NOMO-1 treated with DMSO at 0.1 percent for 48 hours (cell line): ENCODE measurements around the gene BEST3.

Experiments
- DNase-seq: peaks from one replicate; lab custom pipeline; 2025; ENCODE audit not compliant: unreplicated experiment; lab: John Stamatoyannopoulos, UW

BEST3 gene

DNA sequence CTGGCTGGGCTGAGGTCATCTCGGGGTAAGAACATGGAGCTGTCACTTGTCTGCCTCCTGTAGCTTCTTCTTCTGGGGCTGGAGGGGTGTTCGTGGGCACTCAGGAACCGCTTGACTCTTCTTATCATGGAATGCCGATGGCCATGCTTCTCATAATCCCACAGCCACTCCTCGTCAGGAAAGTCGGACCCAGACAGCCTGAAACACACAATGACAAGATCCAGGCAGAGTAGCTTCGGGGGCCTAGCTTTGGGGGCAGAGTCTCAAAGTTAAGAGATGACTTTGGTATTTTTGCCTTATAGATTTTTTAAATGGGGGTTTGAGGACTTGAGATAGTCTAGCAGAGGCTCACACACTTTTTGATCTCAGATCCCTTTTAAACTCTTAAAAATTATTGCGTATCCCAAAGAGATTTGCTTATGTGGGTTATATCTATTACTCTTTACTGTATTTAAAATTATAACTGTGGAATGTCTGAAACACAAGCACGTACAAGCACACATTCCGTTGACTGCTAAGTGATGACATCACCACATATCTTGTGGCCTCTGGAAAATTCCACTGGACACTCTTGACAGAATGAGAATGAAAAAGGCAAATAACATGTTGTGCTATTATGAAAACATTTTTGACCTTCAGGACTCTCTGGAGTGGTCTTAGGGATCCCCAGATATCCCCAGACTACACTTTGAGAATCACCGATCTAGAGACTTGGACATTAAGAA lies 43.3 kb downstream of the BEST3 start:
- no peak for DNase-seq

DNA sequence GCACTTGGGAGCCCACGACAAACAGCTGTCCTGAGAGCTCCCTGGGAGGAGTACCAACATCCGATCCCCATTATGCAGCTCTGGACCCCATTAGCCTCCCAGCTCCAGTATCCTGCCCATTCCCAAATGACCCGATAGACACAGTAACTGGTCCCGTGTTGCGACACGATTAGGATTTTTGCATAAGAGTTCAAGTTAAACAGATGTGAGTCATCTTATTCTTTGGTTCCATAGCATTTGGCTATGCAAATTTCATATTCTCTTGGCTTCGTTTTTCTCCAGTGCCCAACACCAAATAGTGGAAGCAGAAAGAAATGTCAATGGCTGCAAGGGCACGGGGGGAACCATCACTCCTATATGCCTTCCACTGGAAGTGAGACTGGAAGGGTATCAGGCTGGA lies 45.4 kb downstream of the BEST3 start:
- no peak for DNase-seq

DNA sequence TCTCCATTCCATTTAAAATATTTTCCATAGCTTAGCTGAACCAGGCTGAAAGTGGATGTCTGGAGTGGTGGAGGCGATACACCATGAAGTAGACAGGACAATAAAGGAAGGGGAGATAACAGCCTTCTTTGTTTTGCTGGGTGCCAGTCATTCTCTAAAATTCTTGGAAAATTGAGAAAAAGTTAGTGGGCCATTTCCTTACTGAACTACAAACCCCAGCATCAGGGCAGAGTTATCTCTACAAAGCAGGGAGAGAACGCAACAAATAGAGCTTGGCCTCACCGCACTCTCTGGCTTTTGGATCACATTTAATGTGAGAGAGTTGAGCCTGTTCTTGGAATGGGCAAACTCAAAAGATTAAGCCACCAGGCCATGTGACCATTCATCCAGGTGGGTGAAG lies 47.2 kb downstream of the BEST3 start:
- no peak for DNase-seq

DNA sequence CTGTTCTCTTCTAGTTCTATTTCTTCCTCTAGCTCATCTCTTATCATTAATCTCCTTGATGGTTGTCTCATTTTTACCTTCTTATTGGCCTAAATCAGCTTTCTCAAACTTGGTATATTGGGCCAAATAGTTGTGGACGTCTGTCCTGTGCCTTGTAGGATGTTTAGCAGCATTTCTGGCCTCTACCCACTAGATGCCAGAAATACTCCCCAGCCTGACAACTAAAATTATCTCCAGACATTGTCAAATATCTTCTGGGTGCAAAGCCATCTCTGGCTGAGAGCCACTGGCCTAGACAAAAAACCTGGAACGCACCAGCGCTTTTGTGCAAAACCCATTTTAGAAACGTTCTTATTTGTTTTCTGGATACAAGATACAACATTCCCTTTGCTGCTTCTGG lies 49.6 kb downstream of the BEST3 start:
- DNase-seq, result no peak

DNA sequence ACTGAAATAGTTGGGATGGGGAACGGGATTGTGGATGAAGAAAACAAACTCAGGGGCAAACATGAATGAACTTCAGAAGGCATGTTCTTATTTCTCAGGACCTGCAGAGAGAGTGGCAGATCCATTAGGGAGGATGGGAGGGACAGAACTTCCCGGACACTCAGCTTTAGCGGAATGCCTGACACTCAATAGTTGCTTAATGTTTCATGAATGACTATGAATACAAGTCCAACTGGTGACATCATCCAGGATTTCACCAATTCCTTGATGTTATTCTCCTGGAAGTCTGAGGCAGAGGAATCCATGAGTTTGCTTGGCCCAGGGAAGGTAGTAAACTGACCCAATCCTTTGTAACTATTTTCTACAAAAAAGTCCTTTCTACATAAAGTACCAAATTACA lies 50.6 kb downstream of the BEST3 start:
- DNase-seq, result no peak

DNA sequence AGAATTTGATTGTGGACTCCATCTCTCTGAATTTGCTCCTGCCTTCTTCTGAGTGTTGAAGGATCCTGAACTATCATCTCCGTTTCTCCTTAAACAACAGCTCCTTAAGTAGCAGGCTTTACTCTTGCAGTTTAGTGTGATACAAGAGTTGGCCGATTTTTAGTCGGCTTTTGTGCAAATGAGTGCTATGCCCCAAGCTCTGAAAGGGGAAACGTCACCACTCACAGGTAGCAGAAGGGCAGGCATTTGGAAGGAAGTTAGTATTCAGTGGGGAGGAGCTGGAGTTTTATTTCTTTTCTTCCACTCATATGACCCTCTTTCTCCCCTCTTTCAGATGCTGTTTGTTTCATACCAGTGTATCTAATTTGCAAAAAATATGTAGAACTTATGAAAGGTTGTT lies 51.9 kb downstream of the BEST3 start:
- no peak for DNase-seq

DNA sequence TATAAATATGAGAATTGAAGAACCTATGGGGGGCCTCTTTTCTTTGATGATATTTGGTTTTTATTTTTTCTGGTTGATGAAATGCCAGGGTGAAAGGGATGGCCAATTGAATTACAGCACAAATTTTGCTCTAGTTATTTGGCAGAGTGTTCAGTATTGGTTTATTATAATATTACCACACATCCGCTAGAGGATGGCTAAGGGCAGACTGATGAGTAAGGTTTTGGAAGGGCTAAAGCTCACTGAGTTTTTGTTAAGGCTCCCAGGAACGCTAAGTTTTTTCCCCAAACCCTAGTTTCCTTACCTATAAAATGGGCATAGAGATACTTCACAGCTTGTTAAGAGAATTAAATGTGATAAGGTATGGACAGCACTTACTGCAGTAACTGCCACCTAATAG lies 54.1 kb downstream of the BEST3 start:
- DNase-seq, result no peak

DNA sequence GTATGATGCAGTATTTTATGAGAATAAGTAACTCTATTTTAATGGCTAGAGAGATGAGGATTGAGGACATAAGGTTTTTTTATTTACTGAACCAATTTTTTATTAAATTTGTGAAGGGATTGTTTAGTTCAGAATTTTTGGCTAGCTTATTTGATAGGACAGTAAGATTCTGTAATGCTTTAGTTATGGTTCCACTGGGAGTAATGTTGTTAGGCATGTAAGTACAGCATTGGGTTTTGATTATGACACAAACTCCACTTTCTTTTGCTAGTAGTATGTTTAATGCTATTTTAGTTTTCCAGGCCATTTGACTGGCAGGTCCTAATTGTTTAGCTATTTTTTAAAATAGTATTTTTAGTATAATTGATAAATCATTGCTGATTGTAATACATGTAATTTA lies 54.6 kb downstream of the BEST3 start:
- no peak for DNase-seq

DNA sequence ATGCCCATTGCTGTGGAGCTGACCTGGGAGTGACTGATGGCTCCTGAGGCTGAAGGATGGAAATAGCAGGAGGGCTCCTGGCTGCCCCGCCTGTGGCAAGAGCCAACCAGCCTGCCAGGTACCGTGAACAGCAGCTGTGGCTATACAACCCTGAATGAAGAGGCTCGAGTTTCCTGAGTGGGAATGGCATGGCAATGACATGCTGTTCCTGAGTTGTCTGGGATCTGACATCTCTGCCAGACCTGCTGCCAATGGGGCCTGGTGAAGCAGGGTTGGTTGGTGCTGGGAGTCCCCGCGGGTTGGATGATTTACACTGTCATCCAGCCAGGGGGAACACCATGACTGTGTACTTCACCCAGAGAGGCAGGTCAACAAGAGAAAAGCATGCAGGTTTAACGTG lies 56.6 kb downstream of the BEST3 start:
- DNase-seq, result no peak

DNA sequence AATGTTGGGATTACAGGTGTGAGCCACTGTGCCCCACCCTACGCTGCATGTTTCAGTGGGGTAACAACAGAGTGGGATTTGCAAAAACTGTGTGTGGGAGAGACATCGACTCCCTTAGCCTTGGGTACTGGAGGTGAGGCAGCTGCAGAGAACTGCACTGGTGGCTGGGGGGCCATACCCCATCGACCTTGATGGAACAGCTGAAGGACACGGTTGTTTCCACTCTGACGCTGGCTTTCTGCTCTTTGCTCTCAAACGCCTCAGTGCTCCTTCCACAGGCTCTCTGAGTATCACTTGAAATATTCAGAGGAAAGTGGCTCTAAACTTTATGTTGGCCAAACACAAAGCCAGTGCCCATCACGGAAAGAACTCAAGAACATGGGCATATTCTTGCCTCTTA lies 57.6 kb downstream of the BEST3 start:
- no peak for DNase-seq

DNA sequence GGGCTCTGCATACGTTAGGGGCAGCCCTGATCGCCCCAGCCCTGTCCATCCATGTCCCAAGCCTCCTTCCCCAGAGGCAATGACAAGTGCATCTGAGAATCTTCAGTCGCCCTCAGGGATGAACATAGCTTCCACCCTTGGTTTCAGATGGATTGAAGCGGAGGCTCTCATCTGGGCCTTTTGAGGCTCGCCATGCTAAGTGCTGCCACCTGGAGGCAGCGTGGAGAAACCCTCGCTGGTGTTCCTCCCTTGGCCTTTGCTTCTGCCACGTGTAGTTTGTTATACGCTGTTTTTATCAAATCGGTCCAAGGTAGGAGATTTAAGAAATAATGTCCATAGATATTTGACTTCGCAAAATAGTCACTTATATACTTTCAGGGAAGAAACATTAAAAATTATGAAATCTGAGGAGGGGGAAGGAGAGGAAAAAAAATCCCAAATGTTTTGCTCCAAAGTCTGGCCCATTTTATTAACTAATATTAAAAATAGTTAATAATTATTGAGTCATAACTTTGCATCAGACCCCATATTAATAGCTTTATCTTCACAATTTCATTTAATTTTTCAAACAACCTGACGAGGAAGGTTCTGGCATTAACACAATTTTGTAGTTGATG lies 59.6 kb downstream of the BEST3 start:
- DNase-seq, result peak; percentile 43

DNA sequence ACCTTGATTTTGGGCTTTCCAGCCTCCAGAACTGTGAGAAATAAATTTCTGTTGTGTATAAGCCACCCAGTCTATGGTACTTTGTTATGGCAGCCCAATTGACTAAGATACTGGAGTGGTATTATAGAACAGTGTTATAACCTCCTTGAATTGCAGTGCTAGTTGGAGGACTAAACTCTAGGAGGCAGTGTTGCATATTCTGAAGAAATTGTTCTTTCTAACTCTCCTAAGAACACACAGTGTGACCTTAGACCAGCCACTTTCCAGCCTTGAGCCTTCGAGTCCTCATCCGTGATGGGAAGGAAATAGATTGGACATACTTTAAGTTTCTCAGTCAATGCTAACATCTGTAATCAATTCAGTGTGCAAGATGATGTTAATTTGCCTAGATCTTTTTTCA lies 66.0 kb downstream of the BEST3 start:
- DNase-seq, result no peak

DNA sequence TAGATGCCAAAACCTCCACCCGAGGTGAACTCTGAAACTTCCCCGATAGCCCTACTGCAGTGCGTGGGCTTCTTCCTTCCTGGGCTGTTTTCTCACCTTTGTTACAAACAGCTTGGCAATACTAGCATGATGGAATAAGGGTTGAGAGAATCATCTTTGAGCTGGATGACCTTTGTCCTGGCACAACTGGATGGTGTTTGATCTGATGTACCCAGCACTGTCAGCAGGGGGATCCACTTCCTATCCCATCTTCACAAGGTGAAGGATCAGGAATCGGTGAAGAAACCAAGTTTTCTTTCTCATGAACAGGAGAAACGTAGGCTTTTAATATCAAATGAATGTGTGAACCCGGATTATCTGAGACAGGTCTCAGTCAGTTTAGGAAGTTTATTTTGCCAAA lies 68.9 kb downstream of the BEST3 start:
- DNase-seq, result no peak

DNA sequence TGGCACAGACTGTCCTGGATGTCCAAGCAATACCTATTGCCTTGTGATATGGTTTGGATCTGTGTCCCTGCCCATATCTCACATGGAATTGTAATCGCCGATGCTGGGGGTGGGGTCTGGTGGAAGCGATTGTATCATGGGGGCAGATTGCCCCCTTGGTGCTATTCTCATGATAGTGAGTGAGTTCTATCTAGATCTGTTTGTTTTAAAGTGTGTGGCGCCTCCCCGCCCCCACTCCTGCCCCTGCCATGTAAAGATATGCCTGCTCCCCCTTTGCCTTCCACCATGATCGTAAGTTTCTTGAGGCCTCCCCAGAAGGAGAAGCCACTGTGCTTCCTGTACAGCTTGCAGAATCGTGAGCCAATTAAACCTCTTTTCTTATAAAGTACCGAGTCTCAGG lies 71.6 kb downstream of the BEST3 start:
- DNase-seq, result no peak

DNA sequence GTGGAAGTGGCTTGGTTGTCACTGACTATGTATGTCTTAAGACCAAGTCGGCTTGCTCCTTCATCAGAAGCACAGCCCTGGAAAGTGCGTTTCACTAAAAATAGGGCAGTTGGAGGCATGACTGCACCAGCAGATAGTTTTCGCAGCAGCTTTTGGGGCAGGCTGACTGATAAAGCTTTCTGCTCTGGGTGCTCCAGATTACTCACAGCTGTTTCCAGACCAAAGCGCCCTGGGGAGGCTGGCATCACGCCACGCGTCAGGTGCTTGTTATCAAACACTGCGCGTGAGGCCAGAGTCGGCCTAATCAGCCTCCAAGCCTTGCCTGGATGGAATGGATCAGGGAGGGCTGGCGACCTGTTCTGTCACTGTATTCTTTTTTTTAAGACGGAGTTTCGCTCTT lies 75.1 kb downstream of the BEST3 start:
- DNase-seq, result no peak

DNA sequence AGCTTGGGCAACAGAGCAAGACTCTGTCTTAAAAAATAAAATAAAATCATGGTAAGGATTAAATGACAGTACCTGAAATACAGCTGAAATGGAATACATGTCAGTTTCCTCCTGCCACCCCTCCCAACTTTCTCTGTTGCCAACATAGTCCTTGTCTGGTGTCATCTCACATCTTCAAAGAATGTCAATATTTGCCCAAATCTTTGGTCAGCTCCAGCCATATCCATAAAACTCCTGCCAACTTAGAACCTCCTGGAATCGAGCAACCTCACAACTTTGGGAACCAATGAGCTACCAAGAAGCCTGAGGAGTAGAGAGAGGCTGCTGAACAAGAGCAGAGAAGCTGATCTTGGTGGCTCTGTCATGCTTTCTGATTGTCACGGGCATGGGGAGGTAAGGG lies 77.6 kb downstream of the BEST3 start:
- no peak for DNase-seq

DNA sequence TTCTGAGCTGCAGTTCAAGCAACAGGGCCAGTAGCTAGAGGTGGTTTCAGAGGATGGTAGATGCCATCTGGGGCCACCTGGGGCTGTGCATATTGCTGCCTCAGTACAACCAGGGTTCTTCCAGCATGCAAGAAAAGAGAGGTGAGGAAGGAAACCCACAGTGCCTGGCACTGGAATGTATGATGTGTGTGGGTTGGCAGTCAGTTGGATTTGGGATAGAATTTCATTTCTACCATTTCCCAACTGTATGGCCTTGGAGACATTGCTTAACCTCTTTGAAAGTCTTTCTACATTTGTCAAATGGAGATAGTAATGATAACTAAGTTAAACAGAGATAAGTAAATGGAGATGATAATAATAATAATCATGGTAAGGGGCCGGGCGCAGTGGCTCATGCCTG lies 78.2 kb downstream of the BEST3 start:
- no peak for DNase-seq

DNA sequence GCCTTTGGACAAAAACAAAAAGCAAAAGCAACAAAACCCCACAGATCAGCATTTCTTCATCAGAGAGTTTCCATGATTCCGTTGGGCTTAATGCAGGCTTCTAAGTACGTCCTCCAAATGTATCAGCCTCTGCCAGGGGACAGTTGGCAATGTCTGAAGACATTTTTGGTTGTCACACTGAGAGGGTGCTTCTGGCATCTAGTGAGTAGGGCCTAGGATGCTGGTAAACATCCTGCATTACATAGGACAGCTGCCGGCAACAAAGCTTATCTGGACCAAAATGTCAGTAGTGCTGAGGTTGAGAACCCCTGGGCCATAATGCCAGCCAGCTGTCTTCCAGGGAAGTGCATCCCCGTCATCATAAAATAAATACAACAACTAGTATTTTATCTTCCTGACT lies 79.0 kb downstream of the BEST3 start:
- DNase-seq, result no peak

DNA sequence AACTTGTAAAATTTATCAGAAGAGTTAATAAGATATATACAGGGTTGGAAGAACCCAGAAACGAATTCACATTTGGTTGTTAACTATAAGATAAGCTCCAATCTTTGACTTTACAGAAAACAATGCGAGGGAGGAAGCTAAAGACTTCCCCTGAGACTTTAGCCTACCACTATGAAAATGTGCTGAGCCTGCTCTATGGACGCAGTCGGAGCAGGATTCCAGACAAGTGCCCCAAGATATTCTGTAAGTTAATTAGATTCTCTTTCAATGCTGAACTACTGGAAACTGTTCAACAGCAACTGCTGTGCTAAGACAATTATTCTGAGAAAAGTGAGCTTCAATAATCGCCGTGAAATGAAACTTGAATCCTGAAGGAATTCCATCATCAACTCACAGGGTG lies 80.1 kb downstream of the BEST3 start:
- DNase-seq, result no peak

DNA sequence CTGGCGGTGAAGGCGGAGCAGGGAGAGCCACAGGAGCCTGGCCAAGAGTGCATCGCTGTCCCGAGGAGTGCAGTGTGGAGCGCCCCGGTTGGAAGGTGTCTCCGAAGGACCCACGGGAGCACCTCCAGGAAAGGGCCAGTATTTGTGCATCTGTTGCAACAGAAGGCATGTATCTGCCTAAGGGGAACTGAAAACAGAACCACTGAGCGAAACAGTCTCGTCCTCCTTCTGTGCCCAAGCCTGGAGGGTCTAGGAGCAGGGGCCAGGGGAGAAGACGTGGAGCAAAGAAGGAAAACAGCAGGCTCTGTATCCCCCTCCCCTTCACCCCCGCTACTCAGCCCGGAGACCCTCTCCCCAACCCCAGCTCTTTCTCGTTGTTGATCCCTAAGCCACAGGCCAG lies 83.1 kb downstream of the BEST3 start:
- DNase-seq, result peak; percentile 50

DNA sequence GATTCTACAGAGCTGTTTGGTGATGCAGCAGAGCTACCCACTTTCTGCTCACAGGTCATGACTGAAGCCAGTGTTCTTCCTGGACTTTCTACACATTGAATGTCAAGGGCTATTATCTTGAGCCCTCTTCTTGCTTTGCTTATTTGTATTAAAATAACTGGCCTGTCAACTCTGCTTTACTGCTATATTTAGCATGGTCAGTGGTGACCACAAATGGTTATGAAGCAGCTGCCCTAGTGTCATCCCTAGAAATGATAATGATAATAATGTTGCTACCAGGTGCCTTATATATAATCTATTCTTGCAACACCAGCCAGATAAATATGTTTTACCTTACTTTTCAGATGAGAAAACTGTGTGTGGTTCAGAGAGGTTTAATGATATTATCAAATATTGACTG lies 85.8 kb downstream of the BEST3 start:
- DNase-seq, result no peak

DNA sequence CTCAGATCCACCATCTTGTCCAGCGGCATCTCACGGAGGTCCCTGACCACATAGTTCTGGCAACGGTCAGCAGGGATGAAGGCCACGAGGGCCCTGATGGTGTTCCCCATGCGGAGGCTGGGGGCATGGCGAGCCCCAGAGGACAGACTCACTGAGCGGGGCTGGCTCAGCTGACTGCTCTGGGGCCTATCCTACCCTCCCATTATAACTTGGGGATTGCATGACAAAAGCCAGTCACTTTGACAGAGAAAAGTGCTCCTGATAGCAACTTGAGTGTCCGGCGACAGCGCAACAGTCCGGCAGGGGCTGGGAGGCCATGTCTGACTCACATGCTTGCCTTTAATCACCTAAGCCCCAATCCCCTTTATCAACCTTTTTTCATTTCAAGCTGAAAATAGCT lies 88.4 kb downstream of the BEST3 start, which contains the start of gene LRRC10:
Gene LRRC10, minus strand, starts transcription at position 179 of the 400 bp plus-strand sequence. Its CDS starts 69 bp downstream, at position 110.
- DNase-seq, result no peak

DNA sequence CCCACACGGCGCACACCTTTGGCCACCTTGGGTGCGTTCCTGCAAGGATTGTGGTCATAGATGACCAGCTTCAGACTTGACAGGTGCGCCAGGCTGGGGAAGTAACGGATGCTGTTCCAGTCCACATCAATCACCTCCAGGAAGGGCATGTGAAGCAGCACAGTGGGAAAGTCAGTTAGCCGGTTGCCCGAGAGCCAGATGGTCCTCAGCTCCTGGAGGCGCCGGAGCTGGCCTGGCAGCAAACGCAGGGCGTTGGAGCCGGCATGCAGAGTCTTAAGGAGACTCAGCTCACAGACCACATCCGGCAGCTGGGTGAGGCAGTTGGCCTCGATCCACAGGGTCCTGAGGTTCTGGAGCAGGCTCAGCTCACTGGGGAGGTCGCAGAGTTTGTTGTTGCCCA lies 89.0 kb downstream of the BEST3 start:
- no peak for DNase-seq
